Aorta (tissue), 4 donors: Measurements from ENCODE around the gene DR1. TPM values are rescaled to one million over a fixed set of nuclear protein-coding genes. Genes with fewer than 3 reads are reported as not detected.

Source experiments
- polyA plus RNA-seq, 2 donors: library from polyadenylated mRNA; stranded (reverse); fragments of 200-250 nt; gene quantifications; one replicate each; pipeline ENCODE4 v1.2.3, GENCODE V29; 2013
- total RNA-seq, 2 donors: library from RNA; stranded (reverse); fragmentation: NEBNext Ultra II Directional; extraction: Animal tissue kit (Norgen Biotek cat#: 25700); gene quantifications; one replicate each; pipeline ENCODE4 v1.2.1, GENCODE V29; 2021
- donor health status: healthy with polysubstance abuse.
- donor health status: Bipolar disorder and iron deficiency.
- donor health status: DM: no; HTN: no; CAD: no.
- donor health status: DM: yes; HTN: yes; CAD: no.

DR1 gene
- total and polyA plus RNA-seq, 4 donors = 15.3 to 45.2 (median 33.1) TPM

Other genes with a start within 250 kb of the DR1 start
- 10 to 100 TPM; 43.4 to 49.7 TPM for gene TMED5, start 165.5 kb upstream of the DR1 start, total RNA-seq
- gene TMED5, start 165.5 kb upstream of the DR1 start, polyA plus RNA-seq = 10 to 100 TPM; 17.4 to 28.9 TPM
- 1 to 10 TPM; 5.9 to 6.6 TPM for gene CCDC18, start 165.2 kb upstream of the DR1 start, total RNA-seq
- 1 to 10 TPM; 1.2 to 2.9 TPM for gene CCDC18, start 165.2 kb upstream of the DR1 start, polyA plus RNA-seq
- 10 to 100 TPM; 10.6 to 28.6 TPM for gene FNBP1L, start 102.2 kb downstream of the DR1 start, total RNA-seq
- gene FNBP1L, start 102.2 kb downstream of the DR1 start, polyA plus RNA-seq = 10 to 100 TPM in 1 of 2 donors, 1 to 10 TPM in 1; 2.5 to 11.6 TPM